Trophoblast cell (in vitro differentiated cells and primary cell): ENCODE data around the gene SSBP3.
"Not testable (repeated sequence)": the region's sequence is repeated elsewhere in the genome, so short reads cannot be mapped to it uniquely, and the experiment has no call there.

ENCODE experiments used
- DNase-seq, 2 donors: peaks; one replicate each; pipeline ENCODE4 v3.0.0-alpha.2; 2016
- H2AFZ ChIP-seq: 2 replicates; pipeline ENCODE4 v1.6.1; 2013; ENCODE audit warnings: low read length, moderate library complexity, mild to moderate bottlenecking; ENCODE audit not compliant: insufficient read depth, poor library complexity
- H2AK5ac ChIP-seq: 2 replicates; pipeline ENCODE4 v1.6.1; 2013; ENCODE audit warnings: mild to moderate bottlenecking, low read length
- H2BK120ac ChIP-seq: 2 replicates; pipeline ENCODE4 v1.6.1; 2013; ENCODE audit warnings: low read length, mild to moderate bottlenecking, moderate library complexity; ENCODE audit not compliant: insufficient read depth, poor library complexity
- H2BK12ac ChIP-seq: 2 replicates; pipeline ENCODE4 v1.6.1; 2013; ENCODE audit warnings: mild to moderate bottlenecking, low read length, moderate library complexity
- H2BK5ac ChIP-seq: 2 replicates; pipeline ENCODE4 v1.6.1; 2013; ENCODE audit warnings: low read length, low read depth, moderate library complexity, mild to moderate bottlenecking; ENCODE audit not compliant: poor library complexity
- H3K14ac ChIP-seq: 2 replicates; pipeline ENCODE4 v1.6.1; 2013; ENCODE audit warnings: mild to moderate bottlenecking, low read length
- H3K18ac ChIP-seq: 2 replicates; pipeline ENCODE4 v1.6.1; 2013; ENCODE audit warnings: mild to moderate bottlenecking, low read length
- H3K23ac ChIP-seq: 2 replicates; pipeline ENCODE4 v1.6.1; 2013; ENCODE audit warnings: low read length
- H3K27ac ChIP-seq: 2 replicates; pipeline ENCODE4 v1.5.1; 2013; ENCODE audit warnings: low read depth, mild to moderate bottlenecking, inconsistent platforms, low read length, moderate library complexity
- H3K27me3 ChIP-seq: 2 replicates; pipeline ENCODE4 v1.6.1; 2013; ENCODE audit warnings: inconsistent platforms, mild to moderate bottlenecking, low read length, moderate library complexity; ENCODE audit not compliant: insufficient read depth
- H3K36me3 ChIP-seq, 2 experiments: 1 replicate in 1 of 2; 2 replicates in 1 of 2; pipeline ENCODE4 v1.6.1; 2013; ENCODE audit warnings: low read length in 2 of 2, mild to moderate bottlenecking in 2 of 2, moderate library complexity in 1 of 2; ENCODE audit not compliant: insufficient read depth in 2 of 2, control insufficient read depth in 1 of 2
- H3K4ac ChIP-seq: 2 replicates; pipeline ENCODE4 v1.6.1; 2013; ENCODE audit warnings: low read depth, mild to moderate bottlenecking, low read length, moderate library complexity
- H3K4me1 ChIP-seq, 2 experiments: 1 replicate in 1 of 2; 2 replicates in 1 of 2; pipeline ENCODE4 v1.6.1; 2013; ENCODE audit warnings: low read length in 2 of 2, mild to moderate bottlenecking in 2 of 2, moderate library complexity in 1 of 2; ENCODE audit not compliant: insufficient read depth in 2 of 2, control insufficient read depth in 1 of 2
- H3K4me2 ChIP-seq: 2 replicates; pipeline ENCODE4 v1.6.1; 2013; ENCODE audit warnings: inconsistent platforms, mild to moderate bottlenecking, low read length, moderate library complexity
- H3K4me3 ChIP-seq: 2 replicates; pipeline ENCODE4 v1.5.1; 2013; ENCODE audit warnings: mild to moderate bottlenecking, low read depth, low read length, inconsistent platforms
- H3K79me1 ChIP-seq: one replicate; pipeline ENCODE4 v1.6.1; 2013; ENCODE audit warnings: low read length
- H3K79me2 ChIP-seq: 2 replicates; pipeline ENCODE4 v1.6.1; 2013; ENCODE audit warnings: low read length, mild to moderate bottlenecking; ENCODE audit not compliant: control insufficient read depth, insufficient read depth, poor library complexity
- H3K9ac ChIP-seq: 2 replicates; pipeline ENCODE4 v1.6.1; 2013; ENCODE audit warnings: mild to moderate bottlenecking, low read length
- H3K9me3 ChIP-seq: 2 replicates; pipeline ENCODE4 v1.6.1; 2013; ENCODE audit warnings: low read depth, mild to moderate bottlenecking, control low read depth, inconsistent platforms, low read length; ENCODE audit not compliant: insufficient read depth
- H4K12ac ChIP-seq: 2 replicates; pipeline ENCODE4 v1.6.1; 2013; ENCODE audit warnings: low read depth, mild to moderate bottlenecking, low read length, moderate library complexity
- H4K8ac ChIP-seq: 2 replicates; pipeline ENCODE4 v1.6.1; 2013; ENCODE audit warnings: low read depth, mild to moderate bottlenecking, low read length, moderate library complexity
- H4K91ac ChIP-seq: one replicate; pipeline ENCODE4 v1.6.1; 2013; ENCODE audit warnings: low read depth, mild to moderate bottlenecking, low read length, moderate library complexity
- WGBS: extraction: QIAGEN DNeasy Blood & Tissue Kit; methylation state at CpG from one replicate; pipeline ENCODE4 v1.1.7; 2013; ENCODE audit warnings: missing lambda C conversion rate; ENCODE audit not compliant: insufficient read length, insufficient coverage; ENCODE audit errors: extremely low coverage; 5-methylcytosine and 5-hydroxymethylcytosine counted together

Gene SSBP3

GRCh38 chr1:54448801-54449200 is 42.6 kb upstream of the SSBP3 start:
- not testable (repeated sequence) for H3K4ac ChIP-seq, H4K8ac ChIP-seq, H2BK12ac ChIP-seq, H3K79me2 ChIP-seq, H3K14ac ChIP-seq, H2BK120ac ChIP-seq, H2BK5ac ChIP-seq, H3K27ac ChIP-seq, H3K9me3 ChIP-seq, H2AK5ac ChIP-seq, H3K9ac ChIP-seq, H4K12ac ChIP-seq, H3K18ac ChIP-seq, DNase-seq, H3K4me1 ChIP-seq, H3K27me3 ChIP-seq, H3K36me3 ChIP-seq, H3K23ac ChIP-seq, H2AFZ ChIP-seq, H3K79me1 ChIP-seq, H3K4me3 ChIP-seq, H3K4me2 ChIP-seq, H4K91ac ChIP-seq
- no CpG with 5 or more reads among the region's 8 CpGs for WGBS

- H2AK5ac ChIP-seq, H3K4me2 ChIP-seq, H3K36me3 ChIP-seq, H3K79me1 ChIP-seq, H3K4me3 ChIP-seq, H4K8ac ChIP-seq, H4K12ac ChIP-seq, H3K4ac ChIP-seq, H3K27ac ChIP-seq, H2BK120ac ChIP-seq, H3K79me2 ChIP-seq, H2BK5ac ChIP-seq, H3K27me3 ChIP-seq, H3K9ac ChIP-seq, H3K9me3 ChIP-seq, H2BK12ac ChIP-seq, H3K4me1 ChIP-seq, H3K23ac ChIP-seq, H3K18ac ChIP-seq, H4K91ac ChIP-seq, H3K14ac ChIP-seq, DNase-seq, H2AFZ ChIP-seq: not testable (repeated sequence)
- no CpG with 5 or more reads among the region's 2 CpGs for WGBS
These were observed 40.9 kb upstream of the SSBP3 start for GRCh38 chr1:54447081-54447480.

GRCh38 chr1:54442185-54442584 is 36.0 kb upstream of the SSBP3 start:
- no peak overlapping the region for H4K12ac ChIP-seq
- no peak overlapping the region for H2AK5ac ChIP-seq
- H3K14ac ChIP-seq = no peak overlapping the region
- no peak overlapping the region for H3K4me2 ChIP-seq
- H3K4me3 ChIP-seq = no peak overlapping the region
- H2AFZ ChIP-seq = no peak overlapping the region
- H2BK5ac ChIP-seq = no peak overlapping the region
- H3K36me3 ChIP-seq = no peaks in the 10 kb centered on the region
- H4K91ac ChIP-seq = no peak overlapping the region
- H3K79me2 ChIP-seq = no peaks in the 10 kb centered on the region
- no peak overlapping the region for H2BK12ac ChIP-seq
- H3K79me1 ChIP-seq = no peaks in the 10 kb centered on the region
- no peak overlapping the region for H3K27ac ChIP-seq
- H3K27me3 ChIP-seq = no peaks in the 10 kb centered on the region
- no peak overlapping the region for H3K9ac ChIP-seq
- no peak overlapping the region for H3K23ac ChIP-seq
- no peak for DNase-seq
- H3K4me1 ChIP-seq = no peaks in the 10 kb centered on the region
- H3K9me3 ChIP-seq = no peaks in the 10 kb centered on the region
- H3K18ac ChIP-seq = no peak overlapping the region
- H4K8ac ChIP-seq = no peak overlapping the region
- no peak overlapping the region for H2BK120ac ChIP-seq
- H3K4ac ChIP-seq = no peak overlapping the region
- no CpG with 5 or more reads among the region's 2 CpGs for WGBS

GRCh38 chr1:54439550-54440223 is 33.5 kb upstream of the SSBP3 start:
- Histone ChIP-seq H3K27ac (no peak overlapping the region), H2AK5ac (no peak overlapping the region), H2BK120ac (no peak overlapping the region), H3K79me2 (no peaks in the 10 kb centered on the region), H3K4me1 (no peaks in the 10 kb centered on the region), H2BK5ac (no peak overlapping the region), H3K18ac (no peak overlapping the region), H4K12ac (no peak overlapping the region), H3K4me3 (no peak overlapping the region), H3K4me2 (no peak overlapping the region), H3K9ac (no peak overlapping the region), H3K14ac (no peak overlapping the region), H3K36me3 (no peaks in the 10 kb centered on the region), H3K79me1 (no peaks in the 10 kb centered on the region), H3K27me3 (no peaks in the 10 kb centered on the region), H2AFZ (no peak overlapping the region), H4K91ac (no peak overlapping the region), H3K4ac (no peak overlapping the region), H3K23ac (no peak overlapping the region), H4K8ac (no peak overlapping the region), H3K9me3 (no peaks in the 10 kb centered on the region), H2BK12ac (no peak overlapping the region)
- no peak for DNase-seq
- no CpG with 5 or more reads among the region's 7 CpGs for WGBS
